Lung microvascular endothelial cell (primary cell): Measurements from ENCODE around the gene UMAD1. TPM values are rescaled to one million over a fixed set of nuclear protein-coding genes. Genes with fewer than 3 reads are reported as not detected.
A peak's percentile ranks its signal among the peaks of the same experiment; 100 is the strongest.

ENCODE experiments used
- DNase-seq, 2 donors: peaks; one replicate each; pipeline versions ENCODE4 v3.0.0 to v3.0.0-alpha.2; 2010; ENCODE audit warnings: low read depth in 2 of 2
- total RNA-seq: library from RNA; depleted of rRNA; stranded (reverse); fragments of >200 nt; gene quantifications from 2 replicates; pipeline ENCODE4 v1.2.1, GENCODE V29; 2014

The UMAD1 gene
- total RNA-seq, 1 donor from 2014 or later = 4.0 TPM

- no peak for DNase-seq
Measured at GRCh38 chr7:7688956-7689355, 48.4 kb downstream of the UMAD1 start.

DNA sequence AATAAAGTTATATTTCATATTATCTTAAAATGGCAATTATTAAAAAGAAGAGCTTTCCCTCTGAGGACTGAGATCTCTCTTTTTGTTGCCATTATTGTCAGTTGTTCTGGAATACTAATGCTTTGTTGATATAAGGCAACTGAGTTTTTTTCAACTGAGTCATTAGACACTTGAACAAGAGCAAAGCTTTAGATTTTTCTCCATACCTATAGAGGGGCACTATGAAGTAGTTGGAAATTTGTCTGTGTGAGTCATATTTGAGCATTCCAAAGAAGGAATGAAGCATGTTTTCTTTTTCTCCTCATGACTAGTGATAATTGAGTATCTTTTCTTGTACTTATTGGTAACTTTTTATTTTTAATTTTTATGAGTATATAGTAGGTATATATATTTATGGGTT is 53.3 kb downstream of the UMAD1 start:
- DNase-seq = peak in 1 of 2 donors; percentile 64

DNA sequence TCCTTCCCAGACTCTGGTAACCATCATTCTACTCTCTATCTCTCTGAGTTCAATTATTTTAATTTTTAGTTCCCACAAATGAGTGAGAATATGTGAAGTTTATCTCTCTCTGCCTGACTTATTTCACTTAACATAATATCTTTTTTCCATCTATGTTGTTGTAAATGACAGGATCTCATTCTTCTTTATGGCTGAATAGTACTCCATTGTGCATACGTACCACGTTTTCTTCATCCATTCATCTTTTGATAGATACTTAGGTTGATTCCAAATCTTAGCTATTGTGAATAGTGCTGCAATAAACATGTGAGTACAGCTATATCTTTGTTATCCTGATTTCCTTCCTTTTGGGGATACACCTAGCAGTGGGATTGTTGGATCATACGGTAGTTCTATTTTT is 54.0 kb downstream of the UMAD1 start:
- no peak for DNase-seq

- DNase-seq = no peak
Measured at GRCh38 chr7:7695111-7695817, 54.7 kb downstream of the UMAD1 start.

GRCh38 chr7:7696458-7697119 is 56.0 kb downstream of the UMAD1 start:
- DNase-seq = peak in 1 of 2 donors; percentile 20

DNA sequence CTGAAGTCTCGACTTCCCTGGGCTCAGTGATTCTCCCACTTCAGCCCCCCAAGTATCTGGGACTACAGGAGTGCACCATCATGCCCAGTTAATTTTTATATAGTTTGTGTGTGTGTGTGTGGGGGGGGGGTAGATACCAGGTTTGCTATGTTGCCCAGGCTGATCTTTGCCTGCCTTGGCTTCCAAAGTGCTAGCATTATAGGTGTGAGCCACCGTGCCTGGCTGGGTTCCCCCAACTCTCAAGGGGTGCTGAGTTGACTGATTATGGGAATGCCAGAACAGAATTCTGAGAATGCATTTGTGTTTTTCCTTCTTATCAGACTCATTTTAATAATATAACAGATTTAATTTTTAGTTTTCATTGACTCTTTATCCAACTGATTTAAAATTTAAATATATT is 58.4 kb downstream of the UMAD1 start:
- no peak for DNase-seq

- DNase-seq = no peak
Measured at GRCh38 chr7:7699380-7699779, 58.8 kb downstream of the UMAD1 start.

- DNase-seq = no peak
Measured at GRCh38 chr7:7699970-7700369, 59.4 kb downstream of the UMAD1 start.

DNA sequence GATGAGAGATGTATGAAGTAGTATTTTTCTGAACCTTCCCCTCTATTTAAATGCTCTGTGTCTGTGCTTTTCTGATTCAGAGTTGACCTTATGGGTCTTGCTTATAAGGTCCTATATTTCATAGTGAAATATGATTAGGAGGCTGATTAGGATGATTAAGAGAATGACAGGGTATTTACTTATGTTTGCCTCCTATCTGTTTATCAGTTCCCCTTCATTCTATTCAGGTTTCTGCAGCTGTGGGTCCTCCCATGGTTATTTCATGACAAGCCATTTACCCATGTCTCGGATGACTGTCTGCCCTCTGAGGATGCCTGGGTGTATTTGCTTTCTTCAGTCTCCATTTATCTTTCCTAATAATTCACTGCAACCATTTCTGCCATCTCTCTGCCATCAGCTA is 61.0 kb downstream of the UMAD1 start:
- DNase-seq = no peak

DNA sequence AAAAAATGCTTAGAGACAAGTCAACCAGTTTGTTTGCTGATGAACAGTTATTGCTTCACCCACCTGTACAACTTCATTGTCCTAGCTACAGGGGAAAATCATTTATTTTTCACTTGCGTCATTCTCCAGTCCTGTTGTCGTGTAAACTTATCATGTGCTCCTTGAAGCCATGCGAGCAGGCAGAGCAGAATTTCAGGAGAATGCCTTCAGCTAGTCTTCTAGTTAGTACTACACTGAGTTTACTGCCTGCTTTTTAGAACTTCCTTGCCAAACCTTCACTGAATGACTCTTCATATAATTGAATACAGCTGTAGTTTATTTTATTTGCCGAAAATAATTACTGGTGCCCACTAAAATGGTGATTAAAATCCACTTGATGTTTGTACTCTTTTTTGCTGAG is 62.3 kb downstream of the UMAD1 start:
- no peak for DNase-seq

- DNase-seq = no peak
Measured at GRCh38 chr7:7703427-7703826, 62.9 kb downstream of the UMAD1 start.

- DNase-seq = no peak
Measured at GRCh38 chr7:7704867-7705266, 64.3 kb downstream of the UMAD1 start.

DNA sequence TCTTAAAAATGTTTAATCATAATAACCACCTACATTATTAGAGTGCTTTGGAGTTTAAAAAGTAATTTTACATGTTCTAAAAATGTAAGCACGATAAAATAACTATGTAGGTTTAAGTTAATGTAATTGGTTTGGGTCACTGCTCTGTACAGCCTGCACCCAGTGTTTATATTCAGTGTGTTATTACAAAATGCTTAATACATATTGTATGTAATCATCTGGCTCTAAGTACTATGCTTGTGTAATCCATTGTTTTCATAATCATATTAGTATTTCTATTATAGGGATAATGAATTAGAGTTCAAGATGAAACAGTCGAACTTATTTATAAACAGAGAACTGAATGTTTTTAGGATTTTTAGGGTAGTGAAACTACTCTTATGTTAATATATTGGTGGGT is 64.8 kb downstream of the UMAD1 start:
- DNase-seq = no peak

GRCh38 chr7:7706101-7706511 is 65.6 kb downstream of the UMAD1 start:
- peak in 1 of 2 donors; percentile 11 for DNase-seq

DNA sequence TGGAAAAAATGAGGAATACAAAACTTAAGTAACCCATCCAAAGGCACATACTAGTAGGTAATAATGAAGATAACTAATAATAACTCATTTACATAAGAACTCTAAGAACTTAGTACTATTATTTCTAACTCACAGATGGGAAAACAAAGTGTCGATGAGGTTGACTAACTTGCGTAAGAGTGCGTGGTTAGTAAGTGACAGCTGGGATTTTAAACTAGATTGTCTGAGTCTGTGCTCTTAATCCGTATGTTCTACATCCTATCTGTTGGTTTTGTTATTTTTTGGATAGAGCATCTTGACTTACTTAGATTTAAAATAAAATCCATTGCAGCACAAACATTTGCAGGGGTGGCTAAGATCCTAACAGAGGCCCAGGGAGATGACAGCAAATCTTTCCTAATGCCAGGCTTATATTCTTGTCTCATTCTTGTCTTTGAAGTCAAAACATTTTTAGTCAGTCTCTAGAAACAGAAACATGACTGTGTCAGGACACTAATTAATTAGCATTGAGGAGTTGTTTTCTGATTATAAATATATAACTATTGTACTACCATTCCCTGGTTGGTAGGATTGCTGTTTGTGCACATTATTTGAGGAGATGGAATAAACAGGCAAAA is 66.1 kb downstream of the UMAD1 start:
- no peak for DNase-seq

DNA sequence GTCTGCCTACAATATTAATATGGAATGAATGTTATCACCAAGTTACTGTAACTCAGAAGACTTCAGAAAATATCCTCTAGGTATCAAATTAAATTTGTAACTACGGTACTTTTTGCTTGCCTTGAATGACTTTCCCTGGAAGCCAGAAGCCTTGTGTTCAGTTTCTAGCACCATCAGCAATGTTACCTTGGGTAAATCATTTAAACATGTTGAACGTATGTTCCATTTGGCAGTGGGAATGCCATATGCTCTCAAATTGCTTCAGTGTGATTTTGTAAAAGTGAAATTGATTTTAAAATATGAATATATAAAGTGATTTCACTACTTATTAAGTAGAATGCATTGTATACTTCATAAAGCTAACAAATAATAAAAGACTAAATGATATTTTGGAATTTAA is 66.7 kb downstream of the UMAD1 start:
- no peak for DNase-seq

DNA sequence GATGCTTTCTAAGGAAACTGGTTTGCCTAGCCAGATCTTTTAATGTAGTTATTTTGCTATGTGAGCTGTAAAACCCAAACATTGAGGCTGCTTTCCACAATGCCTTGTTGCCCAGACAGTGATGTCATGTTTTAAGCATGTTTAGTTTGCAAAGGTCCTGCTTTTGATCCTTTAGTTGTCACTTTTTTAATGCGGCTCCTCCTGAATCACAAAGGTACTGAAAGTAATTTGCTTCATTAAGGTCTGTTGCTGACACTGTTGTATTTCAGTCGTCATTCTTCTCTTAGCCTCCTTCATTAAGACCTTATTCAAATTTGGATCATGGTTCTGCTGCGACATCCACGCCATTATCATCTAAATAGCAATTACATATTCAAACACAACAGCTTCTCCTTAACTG is 67.3 kb downstream of the UMAD1 start:
- peak in 1 of 2 donors; percentile 7 for DNase-seq

GRCh38 chr7:7709291-7709690 is 68.7 kb downstream of the UMAD1 start:
- no peak for DNase-seq

DNA sequence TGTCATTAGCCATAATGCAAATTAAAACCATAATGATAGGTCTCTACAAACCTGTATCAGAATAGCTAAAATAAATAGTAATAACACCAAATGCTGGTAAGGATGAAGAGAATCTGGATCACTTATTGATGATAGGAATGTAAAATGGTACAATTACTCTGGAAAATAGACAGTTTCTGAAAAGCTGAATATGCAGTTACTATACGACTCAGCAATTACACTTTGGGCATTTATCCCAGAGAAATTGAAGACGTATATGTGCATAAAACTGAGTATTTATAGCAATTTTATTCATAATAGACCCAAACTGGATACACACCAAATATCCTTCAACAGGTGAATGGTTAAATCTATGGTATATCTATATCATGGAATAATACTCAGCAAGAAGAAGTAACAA is 69.9 kb downstream of the UMAD1 start:
- no peak for DNase-seq

- no peak for DNase-seq
Measured at GRCh38 chr7:7713730-7714129, 73.2 kb downstream of the UMAD1 start.

- DNase-seq = no peak
Measured at GRCh38 chr7:7718492-7718891, 77.9 kb downstream of the UMAD1 start, which contains the start of gene RPA3. Gene RPA3 (minus strand): TSS chr7:7718607. CDS start chr7:7640418, 78,189 bp downstream.

DNA sequence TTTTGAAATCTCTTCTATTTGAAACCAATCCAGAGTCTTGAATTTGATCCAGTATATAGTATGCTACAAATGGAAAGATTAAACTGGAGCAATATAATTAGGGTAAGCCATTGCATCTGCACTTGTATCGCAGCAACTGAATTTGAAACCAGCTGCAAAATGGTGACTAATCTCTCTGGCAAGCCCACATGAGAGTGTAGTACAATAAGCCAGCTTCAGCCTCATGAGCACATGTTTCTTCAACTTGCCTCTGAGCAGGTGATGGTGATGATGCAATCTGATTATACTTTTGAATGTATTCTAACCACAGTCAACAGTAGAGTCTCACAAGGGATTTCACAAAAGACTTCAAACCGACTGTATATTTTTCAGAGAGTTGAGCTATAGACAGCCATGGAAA is 78.7 kb downstream of the UMAD1 start:
- DNase-seq = peak; percentile 5 to 84

GRCh38 chr7:7720193-7720592 is 79.6 kb downstream of the UMAD1 start:
- DNase-seq = no peak
